Right atrium auricular region (tissue), 2 donors: Measurements from ENCODE around the gene APOBEC3A. TPM values are rescaled to one million over a fixed set of nuclear protein-coding genes. Genes with fewer than 3 reads are reported as not detected.

ENCODE experiments used
- DNase-seq: peaks from one replicate; pipeline ENCODE4 v3.0.0-alpha.2; 2019; ENCODE audit warnings: low spot score
- H3K27ac ChIP-seq, 2 donors: fragments of 200-600 bp; sonication (generic); 1 replicate in 1 of 2; 2 replicates in 1 of 2; pipeline ENCODE4 v1.5.1; 2016 to 2019
- H3K27me3 ChIP-seq, 2 donors: fragments of 200-600 bp; sonication (generic); one replicate each; pipeline versions ENCODE4 v1.5.1 to v1.6.0; 2017 to 2019
- H3K36me3 ChIP-seq: fragments of 200-600 bp; sonication (generic); one replicate; pipeline ENCODE4 v1.5.1; 2016
- H3K4me1 ChIP-seq, 2 donors: fragments of 200-600 bp; sonication (generic); one replicate each; pipeline versions ENCODE4 v1.5.1 to v1.6.0; 2017 to 2019
- H3K4me3 ChIP-seq, 2 donors: fragments of 200-600 bp; sonication (generic); 1 replicate in 1 of 2; 2 replicates in 1 of 2; pipeline ENCODE4 v1.5.1; 2017 to 2019; ENCODE audit warnings: mild to moderate bottlenecking in 1 of 2, moderate library complexity in 1 of 2
- H3K9me3 ChIP-seq, 2 donors: fragments of 200-600 bp; sonication (generic); one replicate each; pipeline ENCODE4 v1.5.1; 2019
- CTCF ChIP-seq, 2 donors: fragments of 200-600 bp; sonication (generic); IDR thresholded peaks; one replicate each; pipeline ENCODE4 v1.5.1; 2019; ENCODE audit warnings: antibody characterized with exemption in 2 of 2
- total RNA-seq, 2 donors: library from RNA; depleted of rRNA; stranded (reverse); fragments of >200 nt; gene quantifications; one replicate each; pipeline ENCODE4 v1.1.0, GENCODE V29; 2016

Gene APOBEC3A
- total RNA-seq, 2 donors from 2014 or later, result 1.1 TPM; not detected in 1

GRCh38 chr22:38968801-38969200 is 11.4 kb downstream of the APOBEC3A start:
- Histone ChIP-seq H3K9me3 (no peaks in the 10 kb centered on the region), H3K27me3 (no peaks in the 10 kb centered on the region), H3K4me1 (no peaks in the 10 kb centered on the region), H3K36me3 (no peaks in the 10 kb centered on the region), H3K27ac (no peak overlapping the region), H3K4me3 (no peak overlapping the region)
- TF ChIP-seq CTCF (IDR thresholded peaks at IDR 0.05), result no peak
- no peak for DNase-seq

GRCh38 chr22:38970551-38970950 is 13.1 kb downstream of the APOBEC3A start:
- DNase-seq, result no peak
- no peak overlapping the region for H3K4me3 ChIP-seq
- H3K4me1 ChIP-seq, result no peaks in the 10 kb centered on the region
- TF ChIP-seq CTCF (IDR thresholded peaks at IDR 0.05), result no peak
- H3K27ac ChIP-seq, result no peak overlapping the region
- H3K27me3 ChIP-seq, result no peaks in the 10 kb centered on the region
- H3K36me3 ChIP-seq, result no peaks in the 10 kb centered on the region
- no peaks in the 10 kb centered on the region for H3K9me3 ChIP-seq

GRCh38 chr22:38971202-38971601 is 13.8 kb downstream of the APOBEC3A start:
- DNase-seq, result no peak
- H3K36me3 ChIP-seq, result no peaks in the 10 kb centered on the region
- H3K27ac ChIP-seq, result no peak overlapping the region
- no peak for TF ChIP-seq CTCF (IDR thresholded peaks at IDR 0.05)
- no peaks in the 10 kb centered on the region for H3K9me3 ChIP-seq
- no peak overlapping the region for H3K4me3 ChIP-seq
- H3K4me1 ChIP-seq, result no peaks in the 10 kb centered on the region
- no peaks in the 10 kb centered on the region for H3K27me3 ChIP-seq

- no peak overlapping the region for H3K4me3 ChIP-seq
- no peaks in the 10 kb centered on the region for H3K9me3 ChIP-seq
- no peak for TF ChIP-seq CTCF (IDR thresholded peaks at IDR 0.05)
- H3K36me3 ChIP-seq, result no peaks in the 10 kb centered on the region
- H3K4me1 ChIP-seq, result no peaks in the 10 kb centered on the region
- H3K27ac ChIP-seq, result no peak overlapping the region
- no peaks in the 10 kb centered on the region for H3K27me3 ChIP-seq
- DNase-seq, result no peak
Measured at GRCh38 chr22:38971791-38972190, 14.4 kb downstream of the APOBEC3A start.

- no peak for TF ChIP-seq CTCF (IDR thresholded peaks at IDR 0.05)
- no peaks in the 10 kb centered on the region for H3K27me3 ChIP-seq
- DNase-seq, result no peak
- no peaks in the 10 kb centered on the region for H3K36me3 ChIP-seq
- H3K4me3 ChIP-seq, result no peak overlapping the region
- no peaks in the 10 kb centered on the region for H3K9me3 ChIP-seq
- no peak overlapping the region for H3K27ac ChIP-seq
- H3K4me1 ChIP-seq, result no peaks in the 10 kb centered on the region
Measured at GRCh38 chr22:38972558-38972957, 15.1 kb downstream of the APOBEC3A start.
